ENCODE data around the gene FSIP1.
A peak's percentile ranks its signal among the peaks of the same experiment; 100 is the strongest.

Gene FSIP1

DNA sequence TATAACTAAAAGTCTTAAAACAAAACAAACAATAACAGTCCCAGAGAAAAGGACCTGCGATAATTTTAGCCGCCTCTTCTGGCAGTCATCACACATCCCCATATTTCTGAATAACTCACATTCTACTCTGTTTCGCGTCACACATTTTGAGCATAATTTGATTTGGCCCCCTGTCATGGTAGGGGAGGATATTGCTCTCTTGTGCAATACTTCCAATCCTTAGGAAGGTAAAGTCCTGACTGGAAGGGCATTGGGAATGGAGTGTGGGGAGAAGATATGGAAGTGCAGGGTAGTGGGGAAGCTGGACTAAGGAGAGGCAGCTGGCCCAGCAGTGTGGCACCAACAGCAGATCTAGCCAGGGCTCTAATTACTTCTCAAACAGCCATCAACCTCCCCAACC is 11.3 kb upstream of the FSIP1 start:
- no peak for DNase-seq (ENCODE audit: low read depth)
- TF ChIP-seq, protein P1, sequence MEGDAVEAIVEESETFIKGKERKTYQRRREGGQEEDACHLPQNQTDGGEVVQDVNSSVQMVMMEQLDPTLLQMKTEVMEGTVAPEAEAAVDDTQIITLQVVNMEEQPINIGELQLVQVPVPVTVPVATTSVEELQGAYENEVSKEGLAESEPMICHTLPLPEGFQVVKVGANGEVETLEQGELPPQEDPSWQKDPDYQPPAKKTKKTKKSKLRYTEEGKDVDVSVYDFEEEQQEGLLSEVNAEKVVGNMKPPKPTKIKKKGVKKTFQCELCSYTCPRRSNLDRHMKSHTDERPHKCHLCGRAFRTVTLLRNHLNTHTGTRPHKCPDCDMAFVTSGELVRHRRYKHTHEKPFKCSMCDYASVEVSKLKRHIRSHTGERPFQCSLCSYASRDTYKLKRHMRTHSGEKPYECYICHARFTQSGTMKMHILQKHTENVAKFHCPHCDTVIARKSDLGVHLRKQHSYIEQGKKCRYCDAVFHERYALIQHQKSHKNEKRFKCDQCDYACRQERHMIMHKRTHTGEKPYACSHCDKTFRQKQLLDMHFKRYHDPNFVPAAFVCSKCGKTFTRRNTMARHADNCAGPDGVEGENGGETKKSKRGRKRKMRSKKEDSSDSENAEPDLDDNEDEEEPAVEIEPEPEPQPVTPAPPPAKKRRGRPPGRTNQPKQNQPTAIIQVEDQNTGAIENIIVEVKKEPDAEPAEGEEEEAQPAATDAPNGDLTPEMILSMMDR (conservative IDR thresholded peaks at IDR 0.05; ENCODE audit: low read depth, low read length): no peak
- no peak overlapping the region for H3K4me3 ChIP-seq (ENCODE audit: low read depth, low read length)

GRCh38 chr15:39792844-39793335 is 10.2 kb upstream of the FSIP1 start:
- no peak overlapping the region for H3K4me3 ChIP-seq (ENCODE audit: low read depth, low read length)
- TF ChIP-seq, protein P1 (conservative IDR thresholded peaks at IDR 0.05; ENCODE audit: low read depth, low read length): no peak
- peak; percentile 31 for DNase-seq (ENCODE audit: low read depth)

DNA sequence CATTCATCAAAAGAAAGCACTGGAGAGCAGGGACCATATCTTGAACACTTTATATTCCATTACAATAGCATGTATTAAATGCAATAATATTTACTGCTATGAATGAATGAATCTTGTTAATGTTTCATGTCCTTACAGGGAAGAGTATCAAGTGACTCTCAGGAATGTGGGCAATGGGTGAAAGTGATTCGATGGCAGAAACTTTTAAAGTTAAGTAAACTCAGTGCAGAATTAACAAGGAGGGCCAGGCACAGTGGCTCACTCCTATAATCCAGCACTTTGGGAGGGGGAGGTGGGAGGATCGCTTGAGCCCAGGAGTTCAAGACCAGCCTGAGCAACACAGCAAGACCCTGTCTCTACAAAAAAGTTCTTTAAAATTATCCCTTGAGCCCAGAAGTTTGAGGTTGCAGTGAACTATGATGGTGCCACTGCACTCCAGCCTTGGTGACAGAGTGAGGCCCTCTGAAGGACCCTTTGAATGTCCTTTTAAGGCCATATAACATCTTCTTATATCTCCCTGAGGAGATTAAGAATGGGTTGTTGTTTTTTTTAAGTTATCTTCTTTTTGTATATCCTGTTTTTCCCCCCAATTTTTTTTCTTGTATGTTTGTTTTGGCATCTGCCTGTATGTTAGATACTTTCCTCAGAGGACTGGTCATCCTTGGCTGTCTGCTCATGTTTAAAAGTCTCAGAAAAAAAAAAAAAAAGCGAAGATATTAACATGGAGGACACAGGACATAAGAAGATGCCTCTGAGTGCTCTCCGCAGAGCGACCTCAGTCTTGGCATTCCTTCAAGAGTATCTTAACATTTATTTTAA is 9.6 kb upstream of the FSIP1 start:
- H3K4me3 ChIP-seq (ENCODE audit: low read depth, low read length): no peak overlapping the region
- DNase-seq (ENCODE audit: low read depth): peak; percentile 50
- TF ChIP-seq, protein P1 (conservative IDR thresholded peaks at IDR 0.05; ENCODE audit: low read depth, low read length): no peak

- DNase-seq (ENCODE audit: low read depth): peak; percentile 34
- no peak overlapping the region for H3K4me3 ChIP-seq (ENCODE audit: low read depth, low read length)
- TF ChIP-seq, protein P1 (conservative IDR thresholded peaks at IDR 0.05; ENCODE audit: low read depth, low read length): no peak
These were observed 7.1 kb upstream of the FSIP1 start for GRCh38 chr15:39789736-39790135.

DNA sequence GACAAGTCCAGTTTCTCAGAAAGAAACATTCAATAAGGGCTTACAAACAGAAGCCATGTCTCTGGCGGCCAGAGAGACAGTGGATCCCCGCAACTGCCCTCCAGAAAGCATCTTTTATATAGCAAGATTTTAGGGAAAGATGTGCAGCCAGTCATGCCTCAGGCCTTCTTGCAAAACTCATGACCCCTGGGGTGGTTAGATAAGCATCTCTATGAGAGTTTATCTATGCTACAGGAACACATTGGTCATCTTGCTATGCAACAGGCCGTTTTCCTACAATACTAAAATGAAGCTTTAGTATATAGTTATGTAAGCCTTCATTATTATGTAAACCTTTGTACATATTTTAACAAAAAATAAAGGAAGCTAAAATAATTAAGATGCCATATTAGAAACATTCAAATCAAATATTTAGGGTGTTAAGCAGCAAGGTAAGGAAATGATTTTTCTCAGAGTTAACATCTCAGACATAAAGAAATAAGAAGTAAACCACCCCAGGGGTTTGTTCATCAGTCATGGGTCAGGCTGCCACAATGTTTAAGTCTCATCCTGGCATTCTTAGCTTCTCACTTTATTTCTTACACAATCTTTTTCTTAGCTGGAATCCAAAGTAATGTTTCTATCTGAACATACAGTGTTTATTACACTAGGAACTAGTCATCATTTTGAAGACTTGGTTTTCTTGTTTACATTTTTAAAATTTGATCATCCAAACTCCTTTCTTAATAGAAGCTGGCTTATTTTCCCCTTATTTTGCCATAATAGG is 6.3 kb upstream of the FSIP1 start:
- no peak overlapping the region for H3K4me3 ChIP-seq (ENCODE audit: low read depth, low read length)
- DNase-seq (ENCODE audit: low read depth): peak; percentile 67
- TF ChIP-seq, protein P1 (conservative IDR thresholded peaks at IDR 0.05; ENCODE audit: low read depth, low read length): no peak

- TF ChIP-seq, protein P1 (conservative IDR thresholded peaks at IDR 0.05; ENCODE audit: low read depth, low read length): no peak
- no peak overlapping the region for H3K4me3 ChIP-seq (ENCODE audit: low read depth, low read length)
- peak; percentile 68 for DNase-seq (ENCODE audit: low read depth)
These were observed 5.5 kb upstream of the FSIP1 start for GRCh38 chr15:39788108-39788507.
